IPS-18a (cell line): Measurements from ENCODE around the gene TNNT3.

ENCODE experiments used
- H3K27ac ChIP-seq: one replicate; pipeline ENCODE4 v1.5.1; 2013; ENCODE audit warnings: low read length
- H3K27me3 ChIP-seq: one replicate; pipeline ENCODE4 v1.6.1; 2013; ENCODE audit warnings: mild to moderate bottlenecking, low read length; ENCODE audit not compliant: control insufficient read depth, insufficient read depth
- H3K36me3 ChIP-seq: one replicate; pipeline ENCODE4 v1.6.1; 2013; ENCODE audit warnings: low read depth, low read length; ENCODE audit not compliant: control insufficient read depth
- H3K4me1 ChIP-seq: one replicate; pipeline ENCODE4 v1.6.1; 2013; ENCODE audit warnings: low read depth, low read length; ENCODE audit not compliant: control insufficient read depth
- H3K4me3 ChIP-seq: one replicate; pipeline ENCODE4 v1.5.1; 2013; ENCODE audit warnings: low read length
- H3K9ac ChIP-seq: one replicate; pipeline ENCODE4 v1.6.1; 2013; ENCODE audit warnings: mild to moderate bottlenecking, low read length, moderate library complexity
- H3K9me3 ChIP-seq: one replicate; pipeline ENCODE4 v1.6.1; 2013; ENCODE audit warnings: low read depth, low read length; ENCODE audit not compliant: control insufficient read depth

TNNT3 gene

GRCh38 chr11:1921574-1922141 lies 2.2 kb downstream of the TNNT3 start:
- Histone ChIP-seq H3K4me3 (no peak overlapping the region), H3K36me3 (no peaks in the 10 kb centered on the region), H3K9me3 (no peaks in the 10 kb centered on the region), H3K4me1 (no peaks in the 10 kb centered on the region), H3K27ac (no peak overlapping the region), H3K9ac (no peak overlapping the region), H3K27me3 (no peaks in the 10 kb centered on the region)

GRCh38 chr11:1922481-1923081 lies 3.1 kb downstream of the TNNT3 start:
- H3K27me3 ChIP-seq, result no peaks in the 10 kb centered on the region
- no peak overlapping the region for H3K4me3 ChIP-seq
- H3K36me3 ChIP-seq, result no peaks in the 10 kb centered on the region
- H3K9ac ChIP-seq, result no peak overlapping the region
- H3K4me1 ChIP-seq, result no peaks in the 10 kb centered on the region
- H3K9me3 ChIP-seq, result no peaks in the 10 kb centered on the region
- no peak overlapping the region for H3K27ac ChIP-seq

- no peak overlapping the region for H3K4me3 ChIP-seq
These were observed 3.9 kb downstream of the TNNT3 start for GRCh38 chr11:1923201-1923956.

GRCh38 chr11:1924181-1924580 lies 4.7 kb downstream of the TNNT3 start:
- Histone ChIP-seq H3K9ac (no peak overlapping the region), H3K4me1 (no peaks in the 10 kb centered on the region), H3K9me3 (no peaks in the 10 kb centered on the region), H3K36me3 (no peaks in the 10 kb centered on the region), H3K4me3 (no peak overlapping the region), H3K27me3 (no peaks in the 10 kb centered on the region), H3K27ac (no peak overlapping the region)

More at GRCh38 chr11:1923201-1923956, 3.9 kb downstream of the TNNT3 start:
- no peaks in the 10 kb centered on the region for H3K27me3 ChIP-seq
- H3K4me1 ChIP-seq, result no peaks in the 10 kb centered on the region
- no peak overlapping the region for H3K9ac ChIP-seq
- H3K27ac ChIP-seq, result no peak overlapping the region
- H3K9me3 ChIP-seq, result no peaks in the 10 kb centered on the region
- H3K36me3 ChIP-seq, result no peaks in the 10 kb centered on the region

GRCh38 chr11:1924646-1925372 lies 5.3 kb downstream of the TNNT3 start:
- H3K9me3 ChIP-seq, result no peaks in the 10 kb centered on the region
- no peak overlapping the region for H3K9ac ChIP-seq
- H3K4me3 ChIP-seq, result no peak overlapping the region
- no peak overlapping the region for H3K27ac ChIP-seq
- no peaks in the 10 kb centered on the region for H3K4me1 ChIP-seq
- no peaks in the 10 kb centered on the region for H3K36me3 ChIP-seq
- no peaks in the 10 kb centered on the region for H3K27me3 ChIP-seq

- Histone ChIP-seq H3K27ac (no peak overlapping the region), H3K4me1 (no peaks in the 10 kb centered on the region)
These were observed 6.1 kb downstream of the TNNT3 start for GRCh38 chr11:1925373-1926155.

GRCh38 chr11:1926156-1927025 lies 6.9 kb downstream of the TNNT3 start:
- no peaks in the 10 kb centered on the region for H3K36me3 ChIP-seq
- no peaks in the 10 kb centered on the region for H3K27me3 ChIP-seq
- H3K4me3 ChIP-seq, result no peak overlapping the region
- no peaks in the 10 kb centered on the region for H3K4me1 ChIP-seq
- H3K9ac ChIP-seq, result no peak overlapping the region
- H3K27ac ChIP-seq, result no peak overlapping the region
- no peaks in the 10 kb centered on the region for H3K9me3 ChIP-seq

More at GRCh38 chr11:1925373-1926155, 6.1 kb downstream of the TNNT3 start:
- Histone ChIP-seq H3K4me3 (no peak overlapping the region), H3K9ac (no peak overlapping the region), H3K27me3 (no peaks in the 10 kb centered on the region), H3K36me3 (no peaks in the 10 kb centered on the region), H3K9me3 (no peaks in the 10 kb centered on the region)

GRCh38 chr11:1927026-1927847 lies 7.7 kb downstream of the TNNT3 start:
- H3K27me3 ChIP-seq, result no peaks in the 10 kb centered on the region
- no peak overlapping the region for H3K27ac ChIP-seq
- no peaks in the 10 kb centered on the region for H3K4me1 ChIP-seq
- H3K9ac ChIP-seq, result no peak overlapping the region
- H3K36me3 ChIP-seq, result no peaks in the 10 kb centered on the region
- H3K4me3 ChIP-seq, result no peak overlapping the region
- H3K9me3 ChIP-seq, result no peaks in the 10 kb centered on the region

GRCh38 chr11:1927848-1928469 lies 8.5 kb downstream of the TNNT3 start:
- Histone ChIP-seq H3K27ac (no peak overlapping the region), H3K9me3 (no peaks in the 10 kb centered on the region), H3K9ac (no peak overlapping the region), H3K4me3 (no peak overlapping the region), H3K27me3 (no peaks in the 10 kb centered on the region), H3K36me3 (no peaks in the 10 kb centered on the region), H3K4me1 (no peaks in the 10 kb centered on the region)
